OCI-LY7 (cell line): ENCODE measurements around the gene CALHM2. TPM values are rescaled to one million over a fixed set of nuclear protein-coding genes. Genes with fewer than 3 reads are reported as not detected.

Source experiments
- BruUV-seq: library from RNA; stranded (reverse); fragments of 400-500 nt; replicated peaks from 2 replicates; lab custom pipeline; 2021; lab: Mats Ljungman, UMichigan
- CTCF ChIA-PET: fragments of 300-600 bp; sonication (Branson Sonifier 250); formaldehyde crosslinking; loops from one replicate; lab custom pipeline; 2022; ENCODE audit warnings: antibody characterized with exemption; ENCODE audit not compliant: unreplicated experiment; lab: Charles Lee
- POLR2A ChIA-PET: fragments of 300-600 bp; sonication (Branson Sonifier 250); formaldehyde crosslinking; loops from one replicate; lab custom pipeline; 2022; ENCODE audit warnings: antibody characterized with exemption; lab: Charles Lee
- DNase-seq: peaks from one replicate; pipeline ENCODE4 v3.0.0-alpha.2; 2015; ENCODE audit warnings: low spot score
- H2AFZ ChIP-seq: fragments of 200-600 bp; sonication (generic), shearing (Covaris generic); 2 replicates; pipeline ENCODE4 v1.6.1; 2014; ENCODE audit warnings: mild to moderate bottlenecking, antibody characterized with exemption, low read length, moderate library complexity
- H3K27ac ChIP-seq: fragments of 200-600 bp; sonication (generic); 2 replicates; pipeline ENCODE4 v1.5.1; 2014; ENCODE audit warnings: mixed run types, low read depth, mild to moderate bottlenecking, moderate library complexity, low read length, inconsistent platforms; ENCODE audit not compliant: poor library complexity, severe bottlenecking
- H3K36me3 ChIP-seq: fragments of 200-600 bp; sonication (generic); 2 replicates; pipeline ENCODE4 v1.6.1; 2014; ENCODE audit warnings: mild to moderate bottlenecking, antibody characterized with exemption, low read length, moderate library complexity, mixed read lengths; ENCODE audit not compliant: insufficient read depth
- H3K4me1 ChIP-seq: fragments of 200-600 bp; sonication (generic); 2 replicates; pipeline ENCODE4 v1.5.1; 2014; ENCODE audit warnings: mild to moderate bottlenecking, low read length; ENCODE audit not compliant: insufficient read depth, poor library complexity, severe bottlenecking
- H3K4me2 ChIP-seq: fragments of 200-600 bp; sonication (generic); 2 replicates; pipeline ENCODE4 v1.6.1; 2014; ENCODE audit warnings: mild to moderate bottlenecking, low read length
- H3K4me3 ChIP-seq: fragments of 200-600 bp; sonication (generic); 2 replicates; pipeline ENCODE4 v1.5.1; 2014; ENCODE audit warnings: mild to moderate bottlenecking, low read depth, low read length; ENCODE audit not compliant: poor library complexity, severe bottlenecking
- H3K79me2 ChIP-seq: fragments of 200-600 bp; sonication (generic); 2 replicates; pipeline ENCODE4 v1.6.1; 2016; ENCODE audit warnings: low read depth, mild to moderate bottlenecking, low read length, moderate library complexity, mixed read lengths; ENCODE audit not compliant: insufficient read depth
- H3K9me2 ChIP-seq: fragments of 200-600 bp; sonication (generic); 2 replicates; pipeline ENCODE4 v1.6.1; 2016; ENCODE audit warnings: mild to moderate bottlenecking, low read length, mixed read lengths; ENCODE audit not compliant: insufficient read depth
- H3K9me3 ChIP-seq: fragments of 200-600 bp; sonication (generic); 2 replicates; pipeline ENCODE4 v1.6.1; 2014; ENCODE audit warnings: mild to moderate bottlenecking, mixed run types, low read length, mixed read lengths
- H4K20me1 ChIP-seq: fragments of 200-600 bp; sonication (generic); 2 replicates; pipeline ENCODE4 v1.6.1; 2014; ENCODE audit warnings: mild to moderate bottlenecking, antibody characterized with exemption, low read length, moderate library complexity, mixed read lengths; ENCODE audit not compliant: insufficient read depth
- EZH2phosphoT487 ChIP-seq: fragments of 200-600 bp; sonication (generic); IDR thresholded peaks from 2 replicates; pipeline ENCODE4 v1.6.1; 2018; ENCODE audit warnings: low read depth, borderline replicate concordance, mild to moderate bottlenecking, mixed run types, antibody characterized with exemption, low read length, moderate library complexity, mixed read lengths
- intact Hi-C: fragments of 100-400 bp; cut with micrococcal nuclease; formaldehyde crosslinking; loops from one replicate; pipeline ENCODE4 v1.10.0; 2022; ENCODE audit not compliant: unreplicated experiment
- total RNA-seq, 2 experiments: library from RNA; depleted of rRNA in 1 of 2; stranded (reverse); fragments of >200 nt in 1 of 2; shearing (Covaris generic) in 1 of 2; gene quantifications; 2 replicates each; pipeline ENCODE4 v1.2.3, GENCODE V29; 2014 to 2022
- TF ChIP-seq, protein P1 (sequence below): fragments of 200-600 bp; sonication (generic); conservative IDR thresholded peaks from 2 replicates; pipeline ENCODE4 v1.5.1; 2014; ENCODE audit warnings: mild to moderate bottlenecking, antibody characterized with exemption, low read length, moderate library complexity, mixed read lengths

CALHM2 gene
- total RNA-seq, 2 experiments from 2014 or later: not detected

DNA sequence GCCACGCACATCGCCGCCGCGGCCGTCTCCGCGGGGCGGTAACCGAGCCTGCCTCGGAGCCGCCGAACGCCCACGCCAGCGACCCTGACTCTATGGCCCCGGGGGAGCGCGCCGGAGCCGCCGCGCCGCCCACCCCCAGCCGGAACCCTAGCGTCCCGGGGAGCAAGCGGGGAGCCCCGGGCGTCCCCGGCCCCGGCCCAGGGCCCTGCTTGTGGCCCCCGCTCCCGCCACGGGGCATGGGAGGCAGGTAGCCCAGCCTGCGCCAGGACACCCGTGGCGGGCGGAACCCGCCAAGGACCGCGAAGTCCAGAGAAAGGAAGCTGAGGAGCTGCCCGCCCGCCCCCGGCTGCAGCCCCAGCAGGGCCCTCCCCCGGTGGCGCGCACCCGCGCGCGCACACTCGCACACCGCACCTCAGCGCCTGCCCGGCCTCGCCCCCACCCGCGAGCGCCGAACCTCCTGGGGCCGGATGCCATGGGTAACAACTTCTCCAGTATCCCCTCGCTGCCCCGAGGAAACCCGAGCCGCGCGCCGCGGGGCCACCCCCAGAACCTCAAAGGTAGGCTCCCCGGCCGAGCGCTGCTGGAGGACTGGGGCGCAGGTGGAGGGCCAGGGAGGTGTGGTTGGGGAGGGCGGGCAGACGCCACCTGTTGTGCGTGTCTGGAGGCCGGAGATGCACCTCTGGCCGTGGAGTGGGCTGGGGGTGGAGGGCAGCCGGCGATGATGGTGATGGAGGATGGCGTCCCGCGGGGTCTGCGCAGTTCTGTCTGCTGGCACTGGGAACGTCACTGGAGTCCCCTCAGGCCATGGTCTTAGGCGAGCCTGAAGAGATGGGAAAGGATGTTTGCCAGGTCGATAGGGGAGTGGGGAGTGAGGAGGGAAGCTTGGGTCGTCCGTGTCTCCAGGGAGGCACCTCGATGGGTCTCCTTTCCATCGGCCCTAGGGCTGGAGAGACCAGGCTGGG lies 42.0 kb upstream of the CALHM2 start:
- no peaks in the 10 kb centered on the region for H3K9me3 ChIP-seq
- CTCF ChIA-PET: no interaction called here
- intact Hi-C loops: no loop called here
- TF ChIP-seq, protein P1, sequence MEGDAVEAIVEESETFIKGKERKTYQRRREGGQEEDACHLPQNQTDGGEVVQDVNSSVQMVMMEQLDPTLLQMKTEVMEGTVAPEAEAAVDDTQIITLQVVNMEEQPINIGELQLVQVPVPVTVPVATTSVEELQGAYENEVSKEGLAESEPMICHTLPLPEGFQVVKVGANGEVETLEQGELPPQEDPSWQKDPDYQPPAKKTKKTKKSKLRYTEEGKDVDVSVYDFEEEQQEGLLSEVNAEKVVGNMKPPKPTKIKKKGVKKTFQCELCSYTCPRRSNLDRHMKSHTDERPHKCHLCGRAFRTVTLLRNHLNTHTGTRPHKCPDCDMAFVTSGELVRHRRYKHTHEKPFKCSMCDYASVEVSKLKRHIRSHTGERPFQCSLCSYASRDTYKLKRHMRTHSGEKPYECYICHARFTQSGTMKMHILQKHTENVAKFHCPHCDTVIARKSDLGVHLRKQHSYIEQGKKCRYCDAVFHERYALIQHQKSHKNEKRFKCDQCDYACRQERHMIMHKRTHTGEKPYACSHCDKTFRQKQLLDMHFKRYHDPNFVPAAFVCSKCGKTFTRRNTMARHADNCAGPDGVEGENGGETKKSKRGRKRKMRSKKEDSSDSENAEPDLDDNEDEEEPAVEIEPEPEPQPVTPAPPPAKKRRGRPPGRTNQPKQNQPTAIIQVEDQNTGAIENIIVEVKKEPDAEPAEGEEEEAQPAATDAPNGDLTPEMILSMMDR: no peak
- H3K79me2 ChIP-seq: no peaks in the 10 kb centered on the region
- H3K27ac ChIP-seq: no peak overlapping the region
- H3K4me3 ChIP-seq: peak overlapping the region; percentile 70
- POLR2A ChIA-PET: no interaction called here
- H3K36me3 ChIP-seq: no peaks in the 10 kb centered on the region
- H4K20me1 ChIP-seq: no peaks in the 10 kb centered on the region
- no peaks in the 10 kb centered on the region for H3K9me2 ChIP-seq
- H3K4me1 ChIP-seq: peaks cover 34% of the 10 kb centered on the region
- peak overlapping the region; percentile 83 for H3K4me2 ChIP-seq
- no peak for DNase-seq
- no TSS peak for BruUV-seq
- H2AFZ ChIP-seq: peak overlapping the region; percentile 50; the same call in 1 of the 2 replicates

DNA sequence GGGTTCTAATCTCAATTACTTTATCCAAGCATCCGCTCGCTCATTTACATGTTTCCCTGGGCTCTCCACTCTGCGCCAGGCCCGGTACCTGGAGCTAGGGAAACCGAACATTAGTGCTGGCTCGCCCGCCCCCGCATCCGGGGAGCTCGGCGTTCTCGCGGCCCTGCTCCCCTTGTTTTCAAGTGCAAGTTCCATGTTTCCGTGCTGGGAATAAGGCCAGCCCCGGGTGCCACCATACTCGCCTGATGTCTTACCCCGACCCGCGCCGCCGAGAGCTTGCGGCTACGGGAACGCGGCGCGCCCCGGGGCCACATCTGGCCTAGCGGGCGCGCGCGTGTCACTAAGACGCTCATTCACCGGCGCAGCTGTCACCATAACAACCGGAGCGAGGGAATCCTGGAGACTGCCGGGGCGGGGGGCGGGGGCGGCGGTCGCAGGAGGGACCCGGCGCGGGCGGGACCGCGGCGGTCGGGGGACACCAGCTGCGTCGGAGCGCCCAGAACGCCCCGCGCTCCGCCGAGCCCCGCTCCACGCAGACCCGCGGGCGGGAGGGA lies 41.3 kb upstream of the CALHM2 start, which contains the start of gene NEURL1:
TSS of gene NEURL1 (plus strand) at position 344 of the 554 bp plus-strand sequence. CDS start 683 bp downstream, outside the sequence.
- Histone ChIP-seq H3K27ac (no peak within 1 kb of the TSS), H3K79me2 (no peaks in the 10 kb centered on the region), H2AFZ (peak within 1 kb of the TSS; percentile 50; the same call in 1 of the 2 replicates), H3K36me3 (no peaks in the 10 kb centered on the region), H3K9me2 (no peaks in the 10 kb centered on the region), H3K4me2 (peak within 1 kb of the TSS; percentile 83), H4K20me1 (no peaks in the 10 kb centered on the region), H3K9me3 (no peaks in the 10 kb centered on the region), H3K4me3 (peak within 1 kb of the TSS; percentile 70), H3K4me1 (peaks cover 26% of the 10 kb centered on the region)
- CTCF ChIA-PET: no interaction called here
- DNase-seq: peak; percentile 49
- TF ChIP-seq, protein P1: no peak
- TF ChIP-seq EZH2phosphoT487: no peak
- BruUV-seq: no TSS peak
- intact Hi-C loops: no loop called here
- POLR2A ChIA-PET: interaction anchor here (0.8 to 1.1 kb wide), 2 partner anchors 12 to 49 kb away, joined by 3 to 7 read pairs; no protein-coding TSS in a partner anchor
